BE2C (cell line): ENCODE results near the gene TPX2.

Experiments used
- DNase-seq: peaks from one replicate; pipeline ENCODE4 v3.0.0-alpha.2; 2020
- H3K27me3 ChIP-seq: fragments of 250-450 bp; sonication (Bioruptor Pico); 2 replicates; pipeline ENCODE4 v1.5.1; 2020; ENCODE audit warnings: mild to moderate bottlenecking
- H3K36me3 ChIP-seq: fragments of 250-450 bp; sonication (Bioruptor Pico); 2 replicates; pipeline ENCODE4 v1.5.1; 2020; ENCODE audit warnings: mild to moderate bottlenecking
- H3K4me1 ChIP-seq: fragments of 250-450 bp; sonication (Bioruptor Pico); 2 replicates; pipeline ENCODE4 v1.5.1; 2020
- H3K4me3 ChIP-seq: 2 replicates; pipeline ENCODE4 v1.5.1; 2011; ENCODE audit warnings: low read depth, low read length
- H3K9me3 ChIP-seq: fragments of 250-450 bp; sonication (Bioruptor Pico); 2 replicates; pipeline ENCODE4 v1.5.1; 2020
- CTCF ChIP-seq: IDR thresholded peaks from 2 replicates; pipeline ENCODE4 v1.5.1; 2012; ENCODE audit warnings: mild to moderate bottlenecking, low read depth, low read length

The TPX2 gene

GRCh38 chr20:31694842-31695593 lies 44.1 kb upstream of the TPX2 start:
- no peak for TF ChIP-seq CTCF
- no peaks in the 10 kb centered on the region for H3K27me3 ChIP-seq
- H3K36me3 ChIP-seq, result peaks cover 3% of the 10 kb centered on the region; the same call in 1 of the 2 replicates
- DNase-seq, result no peak
- no peak overlapping the region for H3K4me3 ChIP-seq
- H3K4me1 ChIP-seq, result no peaks in the 10 kb centered on the region
- H3K9me3 ChIP-seq, result no peaks in the 10 kb centered on the region

DNA sequence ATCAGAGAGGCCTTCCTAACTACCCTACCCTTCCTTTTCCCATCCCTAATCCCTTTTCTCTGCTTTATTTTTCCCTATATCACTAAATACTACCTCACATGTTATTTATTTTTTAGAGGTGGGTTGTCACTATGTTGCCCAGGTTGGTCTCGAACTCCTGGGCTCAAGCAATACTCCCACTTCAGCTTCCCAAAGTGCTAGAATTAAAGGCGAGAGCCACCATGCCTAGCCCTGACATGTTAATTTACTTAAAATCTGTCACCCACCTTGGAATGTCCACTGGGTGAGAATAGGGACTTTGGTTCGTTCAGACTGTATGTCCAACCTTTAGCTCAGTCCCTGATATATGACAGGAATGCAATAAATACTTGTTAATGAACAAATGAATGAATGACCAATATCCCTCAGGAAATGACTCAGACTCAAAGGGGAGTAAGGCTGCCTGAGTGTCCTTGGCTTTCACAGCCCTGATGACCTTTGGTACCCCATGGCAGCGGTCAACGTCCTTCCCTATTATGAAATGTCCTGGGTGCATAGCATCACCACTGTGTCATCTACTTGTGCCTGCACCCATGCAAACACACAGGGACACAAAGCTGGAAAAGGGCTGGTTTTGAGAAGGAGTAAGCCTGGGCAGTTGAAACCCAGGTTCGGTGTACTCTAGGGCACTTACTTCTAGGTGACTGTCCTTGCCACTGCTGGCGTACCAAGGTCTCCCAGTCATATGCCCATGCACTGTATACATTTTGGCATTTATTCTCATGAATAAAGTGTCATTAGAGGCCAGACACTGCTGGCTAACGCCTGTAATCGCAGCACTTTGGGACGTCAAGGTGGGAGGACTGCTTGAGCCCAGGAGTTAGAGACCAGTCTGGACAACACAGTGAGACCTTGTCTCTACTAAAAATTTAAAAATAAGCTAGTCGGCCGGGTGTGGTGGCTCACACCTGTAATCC lies 43.0 kb upstream of the TPX2 start:
- no peaks in the 10 kb centered on the region for H3K9me3 ChIP-seq
- H3K4me3 ChIP-seq, result no peak overlapping the region
- no peak for DNase-seq
- no peaks in the 10 kb centered on the region for H3K27me3 ChIP-seq
- H3K36me3 ChIP-seq, result peaks cover 3% of the 10 kb centered on the region; the same call in 1 of the 2 replicates
- TF ChIP-seq CTCF, result no peak
- H3K4me1 ChIP-seq, result no peaks in the 10 kb centered on the region

DNA sequence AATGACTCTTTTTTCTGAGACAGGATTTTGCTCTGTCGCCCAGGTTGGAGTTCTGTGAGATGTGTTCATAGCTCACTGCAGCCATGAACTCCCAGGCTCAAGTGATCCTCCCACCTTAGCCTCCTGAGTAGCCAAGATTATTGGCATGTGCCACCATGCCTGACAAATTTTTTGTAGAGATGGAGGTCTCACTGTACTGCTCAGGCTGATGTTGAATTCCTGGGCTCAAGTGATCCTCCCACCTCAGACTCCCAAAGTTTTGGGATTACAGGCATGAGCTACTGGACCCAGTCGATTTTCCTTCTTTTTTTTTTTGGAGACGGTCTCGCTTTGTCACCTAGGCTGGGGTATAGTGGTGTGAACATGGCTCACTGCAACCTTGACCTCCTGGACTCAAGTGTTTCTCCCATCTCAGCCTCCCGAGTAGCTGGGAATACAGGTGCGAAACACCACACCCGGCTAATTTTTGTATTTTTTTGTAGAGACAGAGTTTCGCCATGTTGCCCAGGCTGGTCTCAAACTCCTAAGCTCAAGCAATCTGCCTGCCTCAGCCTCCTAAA lies 40.8 kb upstream of the TPX2 start:
- H3K36me3 ChIP-seq, result no peaks in the 10 kb centered on the region; the same call in 1 of the 2 replicates
- no peak for DNase-seq
- no peaks in the 10 kb centered on the region for H3K9me3 ChIP-seq
- H3K27me3 ChIP-seq, result no peaks in the 10 kb centered on the region
- H3K4me3 ChIP-seq, result no peak overlapping the region
- TF ChIP-seq CTCF, result no peak
- no peaks in the 10 kb centered on the region for H3K4me1 ChIP-seq

- no peaks in the 10 kb centered on the region; the same call in 1 of the 2 replicates for H3K36me3 ChIP-seq
- no peaks in the 10 kb centered on the region for H3K4me1 ChIP-seq
Observed at GRCh38 chr20:31698803-31699718, 40.0 kb upstream of the TPX2 start.

More at GRCh38 chr20:31698803-31699718, 40.0 kb upstream of the TPX2 start:
- TF ChIP-seq CTCF, result no peak
- Histone ChIP-seq H3K27me3 (no peaks in the 10 kb centered on the region), H3K4me3 (no peak overlapping the region), H3K9me3 (no peaks in the 10 kb centered on the region)
- DNase-seq, result no peak
